K562 (cell line): Measurements from ENCODE around the gene HDAC9. TPM values are rescaled to one million over a fixed set of nuclear protein-coding genes. Genes with fewer than 3 reads are reported as not detected.

Experiments used
- ATAC-seq: fragments of 200-7000 bp; cut with Tn5 transposase; 3 replicates; pipeline ENCODE4 v1.9.1; 2020; ENCODE audit warnings: moderate library complexity
- BruUV-seq: library from RNA; stranded (reverse); fragments of 400-500 nt; replicated peaks from 2 replicates; lab custom pipeline; 2021; lab: Mats Ljungman, UMichigan
- CTCF ChIA-PET: fragments of 300-600 bp; formaldehyde crosslinking; extraction: SDS; loops from one replicate; lab custom pipeline; 2021; ENCODE audit warnings: low intra/inter-chr PET ratio; lab: Yijun Ruan, JAX
- POLR2A ChIA-PET: fragments of 300-600, 350-650 bp; sonication (Branson Sonifier 250); formaldehyde crosslinking; extraction: SDS; loops from one replicate; lab custom pipeline; 2021; ENCODE audit warnings: antibody characterized with exemption, inconsistent platforms; lab: Yijun Ruan, JAX
- DNase-seq, 4 experiments: peaks; one replicate each; pipeline versions ENCODE4 v3.0.0 to v3.0.0-alpha.2; 2011 to 2018; ENCODE audit warnings: low spot score in 3 of 4, mixed read lengths in 3 of 4; ENCODE audit errors: extremely low read depth in 1 of 4
- FAIRE-seq: peaks from 2 replicates; lab custom pipeline; 2011; peaks lifted over from hg19 to GRCh38; lab: Jason Lieb, UNC
- H2AFZ ChIP-seq: 2 replicates; pipeline ENCODE4 v1.6.0; 2011; ENCODE audit warnings: low read depth, low read length, control low read depth, inconsistent platforms
- H3K27ac ChIP-seq: fragments of 200-600 bp; 3 replicates; pipeline ENCODE4 v1.8.0; 2011; ENCODE audit warnings: low read depth, mild to moderate bottlenecking, control low read depth, inconsistent platforms, low read length, moderate library complexity, mixed read lengths; ENCODE audit errors: extremely low read depth
- H3K27me3 ChIP-seq, 2 experiments: fragments of 300-600 bp in 1 of 2; 2 replicates in 1 of 2; 3 replicates in 1 of 2; pipeline versions ENCODE4 v1.6.0 to v1.8.0; 2011; ENCODE audit warnings: inconsistent platforms in 2 of 2, low read length in 2 of 2, mild to moderate bottlenecking in 1 of 2, mixed read lengths in 1 of 2, moderate library complexity in 1 of 2; ENCODE audit not compliant: control insufficient read depth in 2 of 2, insufficient read depth in 2 of 2
- H3K36me3 ChIP-seq: fragments of 300-600 bp; 3 replicates; pipeline ENCODE4 v1.8.0; 2011; ENCODE audit warnings: mild to moderate bottlenecking, low read length, inconsistent platforms; ENCODE audit not compliant: control insufficient read depth, insufficient read depth
- H3K4me1 ChIP-seq, 2 experiments: fragments of 200-600 bp in 1 of 2; replicated peaks in 1 of 2; 2 replicates in 1 of 2; 3 replicates in 1 of 2; pipeline versions ENCODE4 v1.5.1 to v1.8.0; 2011; ENCODE audit warnings: inconsistent platforms in 2 of 2, low read length in 2 of 2, mild to moderate bottlenecking in 1 of 2, mixed read lengths in 1 of 2, moderate library complexity in 1 of 2; ENCODE audit not compliant: control insufficient read depth in 2 of 2, insufficient read depth in 2 of 2
- H3K4me2 ChIP-seq: 2 replicates; pipeline ENCODE4 v1.6.1; 2011; ENCODE audit warnings: low read length, control low read depth, inconsistent platforms, mixed read lengths; ENCODE audit not compliant: insufficient read depth
- H3K4me3 ChIP-seq: fragments of 200-600 bp; sonication (generic), shearing (Covaris generic); 2 replicates; pipeline ENCODE4 v1.5.1; 2016; ENCODE audit warnings: control low read depth, inconsistent platforms
- H3K79me2 ChIP-seq: fragments of 200-600 bp; 3 replicates; pipeline ENCODE4 v1.8.0; 2011; ENCODE audit warnings: low read length, inconsistent platforms; ENCODE audit not compliant: control insufficient read depth, insufficient read depth
- H3K9ac ChIP-seq, 2 experiments: 2 replicates each; pipeline versions ENCODE4 v1.6.0 to v1.6.1; 2011; ENCODE audit warnings: low read depth in 2 of 2, low read length in 2 of 2, control low read depth in 1 of 2, inconsistent platforms in 1 of 2, mild to moderate bottlenecking in 1 of 2, mixed read lengths in 1 of 2; ENCODE audit not compliant: insufficient read depth in 1 of 2
- H3K9me1 ChIP-seq: one replicate; pipeline ENCODE4 v1.6.0; 2011; ENCODE audit warnings: inconsistent platforms, mild to moderate bottlenecking, low read length, moderate library complexity; ENCODE audit not compliant: control insufficient read depth, insufficient read depth
- H3K9me3 ChIP-seq: replicated peaks from 2 replicates; pipeline ENCODE4 v1.5.1; 2011; ENCODE audit warnings: low read depth, low read length, inconsistent platforms; ENCODE audit not compliant: control insufficient read depth, insufficient read depth
- H4K20me1 ChIP-seq: replicated peaks from 2 replicates; pipeline ENCODE4 v1.6.1; 2011; ENCODE audit warnings: low read length, inconsistent platforms, mixed read lengths; ENCODE audit not compliant: control insufficient read depth, insufficient read depth
- CEBPB ChIP-seq: fragments of 450-650 bp; IDR thresholded peaks from 2 replicates; pipeline ENCODE4 v1.6.1; 2016; ENCODE audit warnings: missing genetic modification characterization, missing compliant biosample characterization
- EWSR1 ChIP-seq: fragments of 450-650 bp; IDR thresholded peaks from 2 replicates; pipeline ENCODE4 v1.6.1; 2018; ENCODE audit warnings: borderline replicate concordance, mild to moderate bottlenecking, low read depth, moderate library complexity; ENCODE audit not compliant: partially characterized antibody
- IRF2 ChIP-seq: sonication (generic); formaldehyde crosslinking; IDR thresholded peaks from 2 replicates; pipeline ENCODE4 v1.8.1; 2022; ENCODE audit warnings: mild to moderate bottlenecking, missing genetic modification reagents
- MAFG ChIP-seq: fragments of 450-650 bp; conservative IDR thresholded peaks from 2 replicates; pipeline ENCODE4 v1.6.1; 2016; ENCODE audit warnings: missing genetic modification characterization, missing compliant biosample characterization
- MED1 ChIP-seq: sonication (generic); formaldehyde crosslinking; IDR thresholded peaks from 2 replicates; pipeline ENCODE4 v1.8.1; 2023; ENCODE audit warnings: missing genetic modification reagents, borderline replicate concordance
- NCOA1 ChIP-seq: fragments of 450-650 bp; IDR thresholded peaks from 2 replicates; pipeline ENCODE4 v1.6.1; 2016; ENCODE audit warnings: low read depth
- RBM25 ChIP-seq: fragments of 200-400 bp; formaldehyde crosslinking; IDR thresholded peaks from 2 replicates; pipeline ENCODE4 v1.6.1; 2018; ENCODE audit warnings: low read length, low read depth, moderate library complexity; ENCODE audit not compliant: severe bottlenecking
- TEAD1 ChIP-seq, 2 experiments: fragments of 450-650 bp in 1 of 2; sonication (generic) in 1 of 2; formaldehyde crosslinking; IDR thresholded peaks; 2 replicates each; pipeline versions ENCODE4 v1.4.0 to v1.8.0; 2020 to 2022; ENCODE audit warnings: mild to moderate bottlenecking in 2 of 2, missing genetic modification reagents in 1 of 2
- WHSC1 ChIP-seq: IDR thresholded peaks from one replicate; pipeline ENCODE4 v1.6.1; 2012; ENCODE audit warnings: low read length, control low read depth, inconsistent platforms
- XRCC4 ChIP-seq: IDR thresholded peaks from one replicate; pipeline ENCODE4 v1.6.1; 2011; ENCODE audit not compliant: insufficient read depth, insufficient read length; ENCODE audit errors: extremely low read depth
- ZBTB7A ChIP-seq: IDR thresholded peaks from 2 replicates; pipeline ENCODE4 v1.6.1; 2011; ENCODE audit warnings: low read depth, mild to moderate bottlenecking, low read length, moderate library complexity, borderline replicate concordance; ENCODE audit not compliant: control insufficient read depth
- ZC3H11A ChIP-seq: IDR thresholded peaks from 2 replicates; pipeline ENCODE4 v1.6.1; 2012; ENCODE audit warnings: low read depth, low read length, improper control_type of control experiment
- ZNF282 ChIP-seq: sonication (generic); formaldehyde crosslinking; IDR thresholded peaks from 2 replicates; pipeline ENCODE4 v1.8.1; 2023; ENCODE audit warnings: missing genetic modification reagents
- ZNF408 ChIP-seq: fragments of 250-450 bp; sonication (Bioruptor Pico); IDR thresholded peaks from 2 replicates; pipeline ENCODE4 v1.4.0; 2020; ENCODE audit warnings: low read depth, mild to moderate bottlenecking, moderate library complexity
- WGBS: fragments of 100-300 bp; shearing (Covaris generic); methylation state at CpG from one replicate; pipeline ENCODE4 v1.1.6; 2016; ENCODE audit warnings: low coverage, mixed read lengths; ENCODE audit not compliant: insufficient coverage; ENCODE audit errors: missing lambda C conversion rate; 5-methylcytosine and 5-hydroxymethylcytosine counted together
- in situ Hi-C: fragments of 300-500 bp; cut with MboI; formaldehyde crosslinking; loops from 4 replicates; pipeline ENCODE4 v1.15.0; 2018; ENCODE audit warnings: inconsistent platforms, mixed read lengths
- intact Hi-C: fragments of 100-400 bp; cut with micrococcal nuclease; formaldehyde crosslinking; loops from 2 replicates; pipeline ENCODE4 v1.14.2; 2022
- polyA plus RNA-seq, 8 experiments: library from polyadenylated mRNA; depleted of rRNA in 4 of 8; stranded (reverse) in 5 of 8; unstranded in 3 of 8; fragments of >200 nt; fragmentation: Nextera tagmentation in 2 of 8; fragmentation: Illumina TruSeq in 1 of 8; extraction: Ambion mirVana in 2 of 8; extraction: Trizol in 1 of 8; gene quantifications; 2 replicates each; pipeline versions ENCODE4 v1.2.1 to v1.2.3, GENCODE V29; 2011 to 2014; ENCODE audit warnings: inconsistent platforms in 1 of 8, missing spikeins in 1 of 8
- total RNA-seq, 7 experiments: library from RNA; depleted of rRNA in 6 of 7; stranded (reverse); fragments of >200 nt in 6 of 7; fragmentation: Illumina TruSeq in 2 of 7; extraction: Trizol in 2 of 7; gene quantifications; 2 replicates each; pipeline versions ENCODE4 v1.2.1 to v1.2.3, GENCODE V29; 2011 to 2021; ENCODE audit warnings: low replicate concordance in 1 of 7
- TF ChIP-seq, protein P1 (sequence below): fragments of 250-450 bp; sonication (Bioruptor Pico); IDR thresholded peaks from 2 replicates; pipeline ENCODE4 v1.4.0; 2020
- TF ChIP-seq, protein P2 (sequence below): fragments of 450-650 bp; formaldehyde crosslinking; IDR thresholded peaks from 2 replicates; pipeline ENCODE4 v1.4.0; 2020; ENCODE audit warnings: mild to moderate bottlenecking, moderate library complexity

HDAC9 gene
- total and polyA plus RNA-seq, 9 of the 15 experiments (the other 6 are each of a cell fraction or from before 2014, with no cell fraction given): 0.08 to 0.91 (median 0.33) TPM

DNA sequence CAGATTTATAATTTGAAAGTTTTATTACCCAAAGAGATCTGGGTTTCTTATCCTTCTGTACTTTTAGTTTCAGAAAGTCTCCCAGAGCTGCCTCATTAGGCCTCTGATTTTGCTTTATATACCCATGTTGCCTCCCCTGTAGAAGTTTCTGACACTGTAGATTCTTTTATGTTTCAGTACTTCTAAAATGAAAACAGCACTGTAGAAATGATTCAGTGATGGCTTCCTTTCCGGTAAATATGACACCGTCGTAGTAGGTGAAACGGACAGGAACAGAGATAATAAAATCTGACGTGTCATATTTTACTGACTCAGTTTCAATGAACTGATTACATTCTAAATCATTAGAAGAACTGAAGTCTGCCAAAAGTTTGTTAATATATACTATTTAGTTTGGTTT lies 349.2 kb downstream of the HDAC9 start:
- Histone ChIP-seq H3K4me3 (no peak overlapping the region), H3K4me1 (no peaks in the 10 kb centered on the region), H3K9me1 (no peaks in the 10 kb centered on the region), H3K36me3 (no peaks in the 10 kb centered on the region), H3K27ac (no peak overlapping the region), H3K9ac (no peak overlapping the region), H4K20me1 (no peaks in the 10 kb centered on the region), H2AFZ (no peak overlapping the region), H3K27me3 (no peaks in the 10 kb centered on the region), H3K4me2 (no peak overlapping the region), H3K9me3 (no peaks in the 10 kb centered on the region), H3K79me2 (no peaks in the 10 kb centered on the region)
- in situ Hi-C loops: no loop called here
- DNase-seq (no peak), ATAC-seq (no peak)
- CTCF ChIA-PET: no interaction called here
- WGBS: 0% methylated on average over 5 of the region's 5 CpGs
- no TSS peak for BruUV-seq
- intact Hi-C loops: no loop called here
- TF ChIP-seq EWSR1: no peak
- no peak for TF ChIP-seq ZBTB7A
- no peak for TF ChIP-seq NCOA1
- TF ChIP-seq, all 486 proteins: peak for 0
- FAIRE-seq: no peak
- POLR2A ChIA-PET: no interaction called here

DNA sequence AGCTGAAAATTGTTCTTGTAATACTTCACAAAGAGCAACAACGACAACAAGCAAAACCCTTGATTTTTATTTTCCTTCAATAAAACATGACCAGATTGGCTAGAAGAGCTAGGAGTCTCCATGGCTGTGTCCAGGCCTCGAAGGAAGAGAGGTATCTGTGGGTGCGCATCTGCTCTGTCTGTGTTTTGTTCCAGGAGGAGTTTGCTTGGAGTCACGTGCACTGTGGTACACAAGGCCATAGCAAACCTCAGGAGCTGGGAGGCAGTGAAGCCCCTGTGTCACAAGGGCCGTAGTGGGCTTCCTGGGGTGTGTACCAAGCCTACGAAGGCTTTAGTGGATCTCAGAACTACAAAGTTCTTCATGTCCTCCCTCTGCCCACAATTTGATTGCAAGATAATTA lies 350.2 kb downstream of the HDAC9 start:
- ChIA-PET CTCF (no interaction called here), POLR2A (no interaction called here)
- Histone ChIP-seq H3K4me2 (no peak overlapping the region), H2AFZ (no peak overlapping the region), H3K9ac (no peak overlapping the region), H3K4me3 (no peak overlapping the region), H3K9me1 (no peaks in the 10 kb centered on the region), H3K79me2 (no peaks in the 10 kb centered on the region), H3K27me3 (no peaks in the 10 kb centered on the region), H3K27ac (no peak overlapping the region), H3K9me3 (no peaks in the 10 kb centered on the region), H4K20me1 (no peaks in the 10 kb centered on the region), H3K36me3 (no peaks in the 10 kb centered on the region), H3K4me1 (no peaks in the 10 kb centered on the region)
- BruUV-seq: no TSS peak
- FAIRE-seq (no peak), DNase-seq (no peak), ATAC-seq (no peak)
- WGBS: 0% methylated on average over 4 of the region's 6 CpGs
- intact Hi-C loops: no loop called here
- in situ Hi-C loops: no loop called here
- TF ChIP-seq MED1 (CRISPR knock-in tag) (no peak), CEBPB (no peak), ZNF408 (CRISPR knock-in tag) (no peak), IRF2 (CRISPR knock-in tag) (no peak), MAFG (tag) (no peak), WHSC1 (no peak), ZC3H11A (no peak), ZNF282 (CRISPR knock-in tag) (no peak), TEAD1 (CRISPR knock-in tag; IDR thresholded peaks at IDR 0.05) (no peak), RBM25 (no peak), XRCC4 (no peak)
- TF ChIP-seq, protein P1, sequence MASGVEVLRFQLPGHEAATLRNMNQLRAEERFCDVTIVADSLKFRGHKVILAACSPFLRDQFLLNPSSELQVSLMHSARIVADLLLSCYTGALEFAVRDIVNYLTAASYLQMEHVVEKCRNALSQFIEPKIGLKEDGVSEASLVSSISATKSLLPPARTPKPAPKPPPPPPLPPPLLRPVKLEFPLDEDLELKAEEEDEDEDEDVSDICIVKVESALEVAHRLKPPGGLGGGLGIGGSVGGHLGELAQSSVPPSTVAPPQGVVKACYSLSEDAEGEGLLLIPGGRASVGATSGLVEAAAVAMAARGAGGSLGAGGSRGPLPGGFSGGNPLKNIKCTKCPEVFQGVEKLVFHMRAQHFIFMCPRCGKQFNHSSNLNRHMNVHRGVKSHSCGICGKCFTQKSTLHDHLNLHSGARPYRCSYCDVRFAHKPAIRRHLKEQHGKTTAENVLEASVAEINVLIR (CRISPR knock-in tag): no peak
- TF ChIP-seq, protein P2, sequence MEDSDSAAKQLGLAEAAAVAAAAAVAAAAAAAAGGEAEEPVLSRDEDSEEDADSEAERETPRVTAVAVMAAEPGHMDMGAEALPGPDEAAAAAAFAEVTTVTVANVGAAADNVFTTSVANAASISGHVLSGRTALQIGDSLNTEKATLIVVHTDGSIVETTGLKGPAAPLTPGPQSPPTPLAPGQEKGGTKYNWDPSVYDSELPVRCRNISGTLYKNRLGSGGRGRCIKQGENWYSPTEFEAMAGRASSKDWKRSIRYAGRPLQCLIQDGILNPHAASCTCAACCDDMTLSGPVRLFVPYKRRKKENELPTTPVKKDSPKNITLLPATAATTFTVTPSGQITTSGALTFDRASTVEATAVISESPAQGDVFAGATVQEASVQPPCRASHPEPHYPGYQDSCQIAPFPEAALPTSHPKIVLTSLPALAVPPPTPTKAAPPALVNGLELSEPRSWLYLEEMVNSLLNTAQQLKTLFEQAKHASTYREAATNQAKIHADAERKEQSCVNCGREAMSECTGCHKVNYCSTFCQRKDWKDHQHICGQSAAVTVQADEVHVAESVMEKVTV (CRISPR knock-in tag): no peak
